GM12874 (cell line): ENCODE data around the gene RIOX2.

Source experiments
- TF ChIP-seq, protein P1 (sequence below): IDR thresholded peaks from 2 replicates; pipeline ENCODE4 v1.5.1; 2011; ENCODE audit warnings: low read depth, mild to moderate bottlenecking, control low read depth, low read length, moderate library complexity; ENCODE audit not compliant: insufficient read depth

The RIOX2 gene

DNA sequence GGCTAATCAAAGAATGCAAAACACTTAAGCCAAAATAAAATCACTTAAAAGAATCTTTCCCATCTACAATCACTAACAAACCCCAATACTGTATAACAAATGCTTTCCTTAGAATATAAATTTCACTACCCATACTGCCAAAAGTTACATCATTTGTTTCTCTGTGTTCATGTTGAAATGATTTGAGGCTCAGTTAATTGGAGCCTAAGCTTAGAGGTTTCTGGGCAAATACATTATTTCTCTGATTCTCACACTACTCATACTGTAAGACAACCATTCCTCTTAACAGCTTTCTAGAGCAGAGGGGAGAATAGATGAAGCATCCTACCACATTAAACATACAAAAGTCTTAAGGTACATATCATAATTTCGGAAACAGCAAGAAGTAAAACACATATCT lies 2.1 kb downstream of the RIOX2 start:
- TF ChIP-seq, protein P1, sequence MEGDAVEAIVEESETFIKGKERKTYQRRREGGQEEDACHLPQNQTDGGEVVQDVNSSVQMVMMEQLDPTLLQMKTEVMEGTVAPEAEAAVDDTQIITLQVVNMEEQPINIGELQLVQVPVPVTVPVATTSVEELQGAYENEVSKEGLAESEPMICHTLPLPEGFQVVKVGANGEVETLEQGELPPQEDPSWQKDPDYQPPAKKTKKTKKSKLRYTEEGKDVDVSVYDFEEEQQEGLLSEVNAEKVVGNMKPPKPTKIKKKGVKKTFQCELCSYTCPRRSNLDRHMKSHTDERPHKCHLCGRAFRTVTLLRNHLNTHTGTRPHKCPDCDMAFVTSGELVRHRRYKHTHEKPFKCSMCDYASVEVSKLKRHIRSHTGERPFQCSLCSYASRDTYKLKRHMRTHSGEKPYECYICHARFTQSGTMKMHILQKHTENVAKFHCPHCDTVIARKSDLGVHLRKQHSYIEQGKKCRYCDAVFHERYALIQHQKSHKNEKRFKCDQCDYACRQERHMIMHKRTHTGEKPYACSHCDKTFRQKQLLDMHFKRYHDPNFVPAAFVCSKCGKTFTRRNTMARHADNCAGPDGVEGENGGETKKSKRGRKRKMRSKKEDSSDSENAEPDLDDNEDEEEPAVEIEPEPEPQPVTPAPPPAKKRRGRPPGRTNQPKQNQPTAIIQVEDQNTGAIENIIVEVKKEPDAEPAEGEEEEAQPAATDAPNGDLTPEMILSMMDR = no peak

DNA sequence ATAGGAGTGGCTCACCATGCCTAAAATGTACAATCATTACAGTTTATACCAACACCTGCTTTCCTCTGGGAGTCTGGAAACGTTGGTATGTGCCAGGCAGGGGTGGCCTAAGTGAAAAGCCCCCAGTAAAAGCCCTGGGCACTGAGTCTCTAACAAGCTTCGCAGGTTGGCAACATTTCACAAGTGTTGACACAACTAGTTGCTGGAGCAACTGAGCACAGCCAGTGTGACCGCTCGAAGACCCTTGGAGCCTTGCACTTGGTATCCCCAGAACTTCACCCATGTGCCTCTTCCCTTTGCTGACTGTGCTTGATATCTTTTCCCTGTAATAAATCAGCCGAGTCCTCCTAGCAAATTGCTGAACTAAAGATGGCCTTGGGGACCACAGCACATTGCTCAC lies 2.7 kb downstream of the RIOX2 start:
- TF ChIP-seq, protein P1 = no peak

DNA sequence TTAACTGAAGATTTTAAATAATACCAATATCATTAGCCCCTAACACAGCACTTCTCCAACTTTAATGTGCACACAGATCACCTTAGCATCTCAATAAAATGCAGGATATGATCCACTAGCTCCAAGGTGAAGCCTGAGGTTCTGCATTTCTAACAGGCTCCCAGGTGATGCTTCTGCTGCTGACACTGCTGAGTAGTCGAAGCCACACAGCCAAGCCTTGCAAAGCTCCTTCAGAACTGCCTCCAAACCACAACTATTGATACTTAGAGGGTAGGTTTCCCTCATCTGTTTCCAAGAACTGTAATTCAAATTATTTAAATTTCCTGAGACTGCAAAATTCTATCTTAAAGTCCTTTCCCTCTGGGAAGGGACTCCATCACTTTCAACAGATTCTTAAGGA lies 3.9 kb downstream of the RIOX2 start:
- TF ChIP-seq, protein P1 = no peak

DNA sequence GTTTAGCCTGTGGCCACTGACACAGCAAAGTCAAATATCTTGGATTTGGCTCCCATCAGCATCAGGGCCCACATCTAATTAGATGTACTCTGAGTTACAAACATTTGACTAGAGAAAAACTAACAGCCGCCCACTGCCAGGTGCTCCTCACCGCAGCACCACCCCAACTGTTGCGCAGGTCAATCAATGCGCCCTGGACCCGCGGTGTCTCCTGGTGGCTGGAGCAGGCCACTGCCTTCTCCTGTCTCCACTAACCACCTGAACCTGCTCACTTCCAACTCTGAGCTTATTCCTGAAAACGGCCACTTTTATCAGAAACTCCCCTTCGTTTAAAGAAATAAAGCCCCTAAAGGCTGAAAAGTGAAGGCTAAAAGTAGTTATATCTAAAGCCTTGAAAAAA lies 4.3 kb downstream of the RIOX2 start:
- TF ChIP-seq, protein P1 = no peak

DNA sequence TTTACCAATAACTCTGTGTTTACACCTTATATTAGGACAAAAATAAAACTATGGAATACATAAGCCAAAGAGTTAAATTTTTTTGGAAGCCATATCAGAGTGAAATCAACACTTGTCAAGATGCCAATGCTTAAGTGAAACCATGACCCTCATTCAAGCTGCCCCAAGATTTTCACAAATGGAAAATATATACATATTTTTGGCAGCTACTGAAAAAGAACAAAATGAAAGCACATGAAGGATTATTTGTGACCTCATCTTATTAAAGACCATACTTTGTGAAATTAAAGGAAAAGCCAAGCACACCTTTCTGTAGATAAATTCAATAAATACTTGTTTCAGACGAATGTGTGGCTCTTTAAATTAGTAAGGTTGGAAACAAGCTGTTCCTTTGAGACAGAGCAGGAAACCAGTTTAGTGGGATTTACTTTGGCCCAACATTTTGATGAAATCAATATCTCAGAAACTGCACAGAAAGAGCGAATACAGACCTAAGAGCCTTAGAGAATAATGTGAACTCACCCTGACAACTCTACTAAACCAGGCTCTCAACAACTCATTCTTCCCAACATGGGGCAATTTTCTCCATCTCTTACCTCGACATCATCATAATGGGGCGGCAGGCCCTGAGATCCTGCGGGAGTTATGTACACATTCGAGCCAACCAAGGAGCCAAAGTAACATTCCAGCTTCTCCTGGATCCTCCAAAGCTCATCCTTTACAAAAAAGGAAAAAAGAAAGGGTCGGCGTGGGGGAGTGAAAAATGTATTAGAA lies 11.1 kb downstream of the RIOX2 start:
- TF ChIP-seq, protein P1 = no peak

DNA sequence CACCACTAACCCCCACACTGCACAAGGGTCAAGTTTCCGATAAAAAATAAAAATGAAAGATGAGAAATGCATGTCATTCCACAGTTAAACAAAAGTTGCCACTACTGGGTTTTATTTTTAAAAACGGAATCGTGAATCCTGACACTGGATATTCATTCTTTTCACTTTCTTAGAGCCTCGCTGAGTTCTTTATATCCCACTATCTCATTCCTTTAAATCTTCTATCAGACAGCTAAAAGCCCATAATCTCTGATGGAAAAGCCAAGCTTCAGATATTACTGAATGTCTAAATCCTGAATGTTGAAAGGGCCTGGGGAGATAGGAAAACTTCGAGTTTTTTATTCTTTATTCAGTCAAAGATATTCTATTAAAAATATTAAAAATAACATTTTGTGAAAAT lies 11.7 kb downstream of the RIOX2 start:
- TF ChIP-seq, protein P1 = no peak

DNA sequence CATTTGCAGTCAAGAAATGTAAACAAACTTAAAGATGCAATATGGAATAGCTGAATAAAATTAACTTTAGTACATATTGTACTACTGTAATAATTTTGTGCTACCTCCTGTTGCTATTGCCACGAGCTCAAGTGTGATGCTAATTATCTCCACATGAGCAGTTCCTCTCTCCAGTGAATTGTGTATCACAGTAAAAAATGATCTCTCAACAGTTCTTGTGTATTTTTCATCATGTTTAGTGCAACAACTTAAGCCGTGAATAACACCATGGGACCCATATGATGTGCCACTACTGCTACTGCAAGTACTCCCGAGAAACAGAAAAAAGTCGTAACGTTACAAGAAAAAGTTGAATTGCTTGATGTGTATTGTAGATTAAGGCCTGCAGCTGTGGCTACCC lies 12.4 kb downstream of the RIOX2 start:
- TF ChIP-seq, protein P1 = no peak
